Right lobe of liver (tissue), 4 donors: Measurements from ENCODE around the gene LCE4A.

Experiments used
- POLR2A ChIP-seq: fragments of 450-650 bp; IDR thresholded peaks from one replicate; pipeline ENCODE4 v1.6.1; 2017; ENCODE audit warnings: antibody characterized with exemption, mild to moderate bottlenecking
- TF ChIP-seq, protein P1 (sequence below), 4 donors: fragments of 200-600 bp in 3 of 4; fragments of 450-650 bp in 1 of 4; IDR thresholded peaks; one replicate each; pipeline versions ENCODE4 v1.5.1 to v1.8.0; 2016 to 2022; ENCODE audit warnings: antibody characterized with exemption in 4 of 4, mild to moderate bottlenecking in 2 of 4
- donor health status: DM: no; HTN: no; CAD: no.
- donor health status: DM: no; HTN: no; CAD: no.
- donor health status: DM: no; HTN: yes; CAD: no.

DNA sequence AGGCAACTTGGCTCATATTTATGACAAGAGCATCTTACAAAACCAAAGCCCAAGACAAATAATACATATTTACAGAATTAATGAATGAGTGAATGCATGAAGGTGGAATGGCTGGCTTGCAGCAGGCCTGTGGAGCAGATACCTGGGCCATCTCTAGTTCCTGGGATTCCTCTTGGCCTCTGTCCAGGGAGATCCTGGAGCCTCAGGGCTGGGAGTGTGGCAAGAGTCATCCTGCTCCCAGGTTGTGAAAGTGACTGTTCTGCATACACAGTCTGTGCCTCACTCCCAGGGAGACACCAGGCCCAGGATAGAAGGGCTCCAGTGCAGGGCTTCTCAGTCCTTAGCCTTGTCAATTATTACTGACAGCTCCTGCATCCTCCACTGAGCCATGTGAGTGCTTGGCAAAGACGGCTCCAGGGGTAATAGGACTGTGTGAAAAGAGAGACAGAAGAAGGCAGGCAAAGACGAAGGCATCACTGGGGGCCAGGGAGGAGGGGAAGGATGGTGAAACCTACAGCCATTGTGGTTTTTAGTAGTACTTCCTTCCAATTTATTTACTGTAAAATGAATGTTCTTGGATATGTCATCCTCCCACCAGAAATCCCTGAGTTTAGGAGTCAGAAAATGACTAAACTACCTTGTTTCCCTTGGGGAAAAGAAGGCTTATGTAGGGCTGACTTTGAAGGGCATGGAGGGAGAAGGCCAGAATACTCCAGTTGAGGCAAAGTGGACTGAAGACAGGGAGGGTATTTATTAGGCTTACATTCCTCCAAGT lies 35.6 kb downstream of the LCE4A start:
- TF ChIP-seq, protein P1, sequence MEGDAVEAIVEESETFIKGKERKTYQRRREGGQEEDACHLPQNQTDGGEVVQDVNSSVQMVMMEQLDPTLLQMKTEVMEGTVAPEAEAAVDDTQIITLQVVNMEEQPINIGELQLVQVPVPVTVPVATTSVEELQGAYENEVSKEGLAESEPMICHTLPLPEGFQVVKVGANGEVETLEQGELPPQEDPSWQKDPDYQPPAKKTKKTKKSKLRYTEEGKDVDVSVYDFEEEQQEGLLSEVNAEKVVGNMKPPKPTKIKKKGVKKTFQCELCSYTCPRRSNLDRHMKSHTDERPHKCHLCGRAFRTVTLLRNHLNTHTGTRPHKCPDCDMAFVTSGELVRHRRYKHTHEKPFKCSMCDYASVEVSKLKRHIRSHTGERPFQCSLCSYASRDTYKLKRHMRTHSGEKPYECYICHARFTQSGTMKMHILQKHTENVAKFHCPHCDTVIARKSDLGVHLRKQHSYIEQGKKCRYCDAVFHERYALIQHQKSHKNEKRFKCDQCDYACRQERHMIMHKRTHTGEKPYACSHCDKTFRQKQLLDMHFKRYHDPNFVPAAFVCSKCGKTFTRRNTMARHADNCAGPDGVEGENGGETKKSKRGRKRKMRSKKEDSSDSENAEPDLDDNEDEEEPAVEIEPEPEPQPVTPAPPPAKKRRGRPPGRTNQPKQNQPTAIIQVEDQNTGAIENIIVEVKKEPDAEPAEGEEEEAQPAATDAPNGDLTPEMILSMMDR (IDR thresholded peaks at IDR 0.05): no peak
- no peak for TF ChIP-seq POLR2A
